ENCODE results near the gene TBX1.

DNA sequence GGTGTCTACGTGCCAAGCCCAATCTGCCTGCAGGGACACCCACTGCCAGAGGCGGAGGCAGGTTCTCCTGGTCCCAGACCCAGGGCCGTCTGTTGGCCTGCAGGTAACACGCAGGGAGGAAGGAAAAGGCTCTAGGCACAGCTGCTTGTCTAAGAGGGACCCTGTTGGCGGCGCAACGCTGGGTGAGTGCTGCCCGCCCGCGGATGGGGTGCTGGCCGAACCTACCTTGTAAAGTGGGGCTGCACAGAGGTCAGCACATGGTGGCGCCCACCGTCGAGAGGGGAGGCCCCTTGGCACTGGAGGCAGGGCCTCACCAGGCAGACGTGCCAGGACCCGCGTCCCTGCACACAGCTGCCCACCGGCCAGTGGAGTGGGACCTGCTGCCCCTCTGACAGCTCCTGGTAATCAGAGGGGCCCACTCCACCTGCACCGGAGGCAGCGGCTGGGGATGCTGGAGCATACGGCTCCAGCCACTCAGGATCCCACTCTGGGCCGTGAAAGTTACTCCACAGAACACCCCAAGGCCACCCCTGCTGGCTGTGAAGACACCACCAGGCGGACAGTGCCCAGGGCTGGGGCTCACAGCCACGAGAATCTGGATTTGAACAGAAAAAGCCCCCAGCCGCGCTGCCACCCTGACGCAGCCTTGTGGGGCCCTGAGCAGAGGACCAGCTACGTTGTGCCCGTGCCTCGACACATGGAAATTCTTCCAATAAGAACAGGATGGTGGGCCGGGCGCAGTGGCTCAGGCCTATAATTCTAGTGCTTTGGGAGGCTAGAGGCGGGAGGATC lies 24.0 kb downstream of the TBX1 start:
- no peak for TF ChIP-seq NR3C1 (CRISPR knock-in tag; conservative IDR thresholded peaks at IDR 0.05; ENCODE audit: low read depth)
- TF ChIP-seq, protein P1, sequence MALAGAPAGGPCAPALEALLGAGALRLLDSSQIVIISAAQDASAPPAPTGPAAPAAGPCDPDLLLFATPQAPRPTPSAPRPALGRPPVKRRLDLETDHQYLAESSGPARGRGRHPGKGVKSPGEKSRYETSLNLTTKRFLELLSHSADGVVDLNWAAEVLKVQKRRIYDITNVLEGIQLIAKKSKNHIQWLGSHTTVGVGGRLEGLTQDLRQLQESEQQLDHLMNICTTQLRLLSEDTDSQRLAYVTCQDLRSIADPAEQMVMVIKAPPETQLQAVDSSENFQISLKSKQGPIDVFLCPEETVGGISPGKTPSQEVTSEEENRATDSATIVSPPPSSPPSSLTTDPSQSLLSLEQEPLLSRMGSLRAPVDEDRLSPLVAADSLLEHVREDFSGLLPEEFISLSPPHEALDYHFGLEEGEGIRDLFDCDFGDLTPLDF (CRISPR knock-in tag; IDR thresholded peaks at IDR 0.05): no peak
- TF ChIP-seq ZNF423 (CRISPR knock-in tag; IDR thresholded peaks at IDR 0.05): no peak

Measured in WTC11 (cell line).